HepG2 (cell line): ENCODE results near the gene FAH. TPM values are rescaled to one million over a fixed set of nuclear protein-coding genes. Genes with fewer than 3 reads are reported as not detected.

ENCODE experiments used
- ATF7 ChIP-seq, 2 experiments: fragments of 450-650 bp in 1 of 2; sonication (generic) in 1 of 2; formaldehyde crosslinking in 1 of 2; IDR thresholded peaks; 2 replicates each; pipeline versions ENCODE4 v1.4.0 to v1.6.1; 2016 to 2020; ENCODE audit warnings: antibody characterized with exemption in 1 of 2, mild to moderate bottlenecking in 1 of 2, missing genetic modification reagents in 1 of 2
- ATM ChIP-seq: fragments of 450-650 bp; IDR thresholded peaks from 2 replicates; pipeline ENCODE4 v1.7.1; 2017; ENCODE audit warnings: mild to moderate bottlenecking, borderline replicate concordance
- POLR2AphosphoS2 ChIP-seq: IDR thresholded peaks from 2 replicates; pipeline ENCODE4 v1.6.1; 2011; ENCODE audit warnings: low read depth, low read length, improper control_type of control experiment
- TCF7L2 ChIP-seq: IDR thresholded peaks from 2 replicates; pipeline ENCODE4 v1.6.1; 2011; ENCODE audit warnings: mild to moderate bottlenecking, low read depth, low read length, moderate library complexity
- TFDP1 ChIP-seq: IDR thresholded peaks from 2 replicates; pipeline ENCODE4 v1.6.1; 2016; ENCODE audit warnings: missing compliant biosample characterization, missing genetic modification reagents, borderline replicate concordance
- ZBTB25 ChIP-seq: IDR thresholded peaks from 2 replicates; pipeline ENCODE4 v1.6.1; 2018; ENCODE audit warnings: missing genetic modification reagents
- ZBTB44 ChIP-seq: sonication (generic); formaldehyde crosslinking; IDR thresholded peaks from 2 replicates; pipeline ENCODE4 v1.4.0; 2020; ENCODE audit warnings: missing genetic modification reagents
- ZIK1 ChIP-seq: sonication (generic); formaldehyde crosslinking; IDR thresholded peaks from 2 replicates; pipeline ENCODE4 v1.5.0; 2020; ENCODE audit warnings: mild to moderate bottlenecking, low read depth, missing genetic modification reagents, borderline replicate concordance
- ZNF142 ChIP-seq: sonication (generic); formaldehyde crosslinking; IDR thresholded peaks from 2 replicates; pipeline ENCODE4 v1.4.0; 2020; ENCODE audit warnings: missing genetic modification reagents
- ZNF251 ChIP-seq: sonication (generic); formaldehyde crosslinking; IDR thresholded peaks from 2 replicates; pipeline ENCODE4 v1.9.0; 2021; ENCODE audit warnings: mild to moderate bottlenecking, missing genetic modification reagents
- ZNF329 ChIP-seq: sonication (generic); formaldehyde crosslinking; IDR thresholded peaks from 2 replicates; pipeline ENCODE4 v1.9.0; 2021; ENCODE audit warnings: low read depth, mild to moderate bottlenecking, missing genetic modification reagents
- ZNF354B ChIP-seq: sonication (generic); formaldehyde crosslinking; IDR thresholded peaks from 2 replicates; pipeline ENCODE4 v1.8.0; 2022; ENCODE audit warnings: mild to moderate bottlenecking, missing genetic modification reagents
- ZNF569 ChIP-seq: sonication (generic); formaldehyde crosslinking; IDR thresholded peaks from 2 replicates; pipeline ENCODE4 v1.5.0; 2020; ENCODE audit warnings: mild to moderate bottlenecking, missing genetic modification reagents, moderate library complexity, borderline replicate concordance
- ZNF615 ChIP-seq: sonication (generic); formaldehyde crosslinking; IDR thresholded peaks from 2 replicates; pipeline ENCODE4 v1.5.0; 2020; ENCODE audit warnings: mild to moderate bottlenecking, missing genetic modification reagents, borderline replicate concordance
- ZNF746 ChIP-seq: sonication (generic); formaldehyde crosslinking; IDR thresholded peaks from 2 replicates; pipeline ENCODE4 v1.8.0; 2022; ENCODE audit warnings: mild to moderate bottlenecking, missing genetic modification reagents
- ZNF850 ChIP-seq: sonication (generic); formaldehyde crosslinking; conservative IDR thresholded peaks from 2 replicates; pipeline ENCODE4 v1.9.0; 2021; ENCODE audit warnings: mild to moderate bottlenecking, missing genetic modification reagents
- ZNF878 ChIP-seq: sonication (generic); formaldehyde crosslinking; IDR thresholded peaks from 2 replicates; pipeline ENCODE4 v1.8.1; 2023; ENCODE audit warnings: mild to moderate bottlenecking, missing genetic modification reagents, moderate library complexity
- polyA plus RNA-seq, 8 experiments: library from polyadenylated mRNA; depleted of rRNA in 3 of 8; stranded (reverse) in 7 of 8; unstranded in 1 of 8; fragments of >200 nt; fragmentation: Illumina TruSeq in 4 of 8; extraction: Trizol in 4 of 8; gene quantifications; 2 replicates each; pipeline versions ENCODE4 v1.2.1 to v1.2.3, GENCODE V29; 2011 to 2016; ENCODE audit warnings: low read depth in 4 of 8, missing spikeins in 1 of 8, mixed read lengths in 1 of 8; ENCODE audit not compliant: insufficient read depth in 1 of 8
- total RNA-seq, 5 experiments: library from RNA; depleted of rRNA; stranded (reverse); fragments of >200 nt; fragmentation: Illumina TruSeq; extraction: Trizol; gene quantifications; 2 replicates each; pipeline ENCODE4 v1.2.3, GENCODE V29; 2016; ENCODE audit warnings: low read depth in 1 of 5
- TF ChIP-seq, protein P1 (sequence below): sonication (generic); formaldehyde crosslinking; IDR thresholded peaks from 2 replicates; pipeline ENCODE4 v1.4.0; 2020; ENCODE audit warnings: missing genetic modification reagents

Gene FAH
- total and polyA plus RNA-seq, 2 of the 13 experiments (the other 11 are each of a cell fraction or from before 2014, with no cell fraction given): 36.6 to 75.0 TPM

DNA sequence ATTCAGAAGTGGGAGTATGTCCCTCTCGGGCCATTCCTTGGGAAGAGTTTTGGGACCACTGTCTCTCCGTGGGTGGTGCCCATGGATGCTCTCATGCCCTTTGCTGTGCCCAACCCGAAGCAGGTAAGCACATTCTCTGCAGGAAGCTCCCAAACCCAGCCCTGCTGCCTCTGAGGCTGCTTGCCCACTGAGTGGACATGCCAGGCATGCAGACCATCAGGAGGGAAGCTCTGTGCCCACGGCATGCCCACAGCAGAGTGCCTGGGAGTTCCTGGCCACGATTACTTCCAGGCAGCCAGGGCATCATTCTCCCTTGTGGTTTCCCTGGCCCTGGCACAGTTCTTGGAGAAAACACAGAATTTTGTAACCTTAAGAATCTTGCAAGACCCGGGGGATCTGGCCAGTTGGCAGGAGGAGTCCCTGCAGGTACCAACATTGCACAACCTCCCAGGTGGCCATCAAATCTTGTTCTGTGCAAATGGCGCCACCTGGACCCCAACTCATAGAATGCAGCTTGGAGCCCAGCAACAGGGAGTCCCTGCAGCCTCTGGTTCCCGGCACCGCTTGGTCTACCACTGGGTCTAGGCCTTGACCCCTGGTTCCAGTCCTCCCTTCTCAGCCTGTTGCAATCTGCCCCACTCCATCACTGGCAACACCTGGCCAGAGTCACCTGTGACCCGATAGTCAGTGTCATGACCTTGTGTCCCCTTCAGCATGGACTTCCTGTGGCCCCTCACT lies 20.4 kb downstream of the FAH start (continued):
- TF ChIP-seq ZNF142 (no peak), ZNF850 (CRISPR knock-in tag) (no peak), POLR2AphosphoS2 (no peak), ZBTB44 (no peak), ATM (no peak), TCF7L2 (no peak), ZNF251 (CRISPR knock-in tag) (no peak), ZIK1 (CRISPR knock-in tag) (no peak), ZNF354B (CRISPR knock-in tag) (no peak), TFDP1 (no peak), ZNF746 (CRISPR knock-in tag) (no peak; the same call in 1 of the 2 replicates), ZBTB25 (CRISPR knock-in tag) (no peak), ZNF569 (CRISPR knock-in tag) (no peak), ATF7 (IDR thresholded peaks at IDR 0.05) (no peak), ATF7 (CRISPR knock-in tag; IDR thresholded peaks at IDR 0.05) (no peak), ZNF878 (CRISPR knock-in tag) (no peak), ZNF329 (CRISPR knock-in tag) (no peak), ZNF615 (CRISPR knock-in tag) (no peak)
- TF ChIP-seq, protein P1, sequence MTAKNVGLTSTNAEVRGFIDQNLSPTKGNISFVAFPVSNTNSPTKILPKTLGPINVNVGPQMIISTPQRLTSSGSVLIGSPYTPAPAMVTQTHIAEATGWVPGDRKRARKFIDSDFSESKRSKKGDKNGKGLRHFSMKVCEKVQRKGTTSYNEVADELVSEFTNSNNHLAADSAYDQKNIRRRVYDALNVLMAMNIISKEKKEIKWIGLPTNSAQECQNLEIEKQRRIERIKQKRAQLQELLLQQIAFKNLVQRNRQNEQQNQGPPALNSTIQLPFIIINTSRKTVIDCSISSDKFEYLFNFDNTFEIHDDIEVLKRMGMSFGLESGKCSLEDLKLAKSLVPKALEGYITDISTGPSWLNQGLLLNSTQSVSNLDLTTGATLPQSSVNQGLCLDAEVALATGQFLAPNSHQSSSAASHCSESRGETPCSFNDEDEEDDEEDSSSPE: no peak
